GM18909 (cell line): Measurements from ENCODE around the gene IL18R1.

Experiments used
- ATAC-seq: cut with Tn5 transposase; IDR thresholded peaks from one replicate; pipeline ENCODE4 v1.9.1; 2021; ENCODE audit warnings: mild to moderate bottlenecking; ENCODE audit not compliant: unreplicated experiment, poor library complexity

Gene IL18R1

GRCh38 chr2:102386867-102387541 lies 31.4 kb downstream of the IL18R1 start:
- ATAC-seq, result no peak

GRCh38 chr2:102387763-102388546 lies 32.4 kb downstream of the IL18R1 start:
- no peak for ATAC-seq

GRCh38 chr2:102391565-102391964 lies 36.0 kb downstream of the IL18R1 start:
- no peak for ATAC-seq

- ATAC-seq, result no peak
Measured at GRCh38 chr2:102392096-102392495, 36.5 kb downstream of the IL18R1 start.

GRCh38 chr2:102392942-102393341 lies 37.3 kb downstream of the IL18R1 start:
- no peak for ATAC-seq

- no peak for ATAC-seq
Measured at GRCh38 chr2:102396012-102396411, 40.4 kb downstream of the IL18R1 start.

GRCh38 chr2:102397209-102397608 lies 41.6 kb downstream of the IL18R1 start:
- ATAC-seq, result no peak

- ATAC-seq, result no peak
Measured at GRCh38 chr2:102399499-102400141, 44.0 kb downstream of the IL18R1 start.

- ATAC-seq, result no peak
Measured at GRCh38 chr2:102401456-102401855, 45.9 kb downstream of the IL18R1 start.

GRCh38 chr2:102401865-102402264 lies 46.3 kb downstream of the IL18R1 start:
- no peak for ATAC-seq

GRCh38 chr2:102410952-102411351 lies 55.4 kb downstream of the IL18R1 start:
- ATAC-seq, result no peak

GRCh38 chr2:102412199-102412598 lies 56.6 kb downstream of the IL18R1 start:
- ATAC-seq, result no peak

GRCh38 chr2:102417946-102418345 lies 62.4 kb downstream of the IL18R1 start:
- peak; percentile 64 for ATAC-seq

GRCh38 chr2:102418421-102418961 lies 62.9 kb downstream of the IL18R1 start:
- ATAC-seq, result peak; percentile 89

GRCh38 chr2:102420290-102420689 lies 64.7 kb downstream of the IL18R1 start:
- ATAC-seq, result no peak

GRCh38 chr2:102421890-102422759 lies 66.5 kb downstream of the IL18R1 start:
- no peak for ATAC-seq

GRCh38 chr2:102422910-102423309 lies 67.3 kb downstream of the IL18R1 start, which contains the start of gene IL18RAP:
Gene IL18RAP, plus strand, starts transcription at chr2:102423160. Its CDS starts 118 bp downstream, at chr2:102423278.
- no peak for ATAC-seq

- no peak for ATAC-seq
Measured at GRCh38 chr2:102423368-102423767, 67.8 kb downstream of the IL18R1 start.

GRCh38 chr2:102424754-102425153 lies 69.2 kb downstream of the IL18R1 start:
- peak; percentile 84 for ATAC-seq
